OCI-LY7 (cell line): ENCODE data around the gene TTYH1. TPM values are rescaled to one million over a fixed set of nuclear protein-coding genes. Genes with fewer than 3 reads are reported as not detected.

Experiments used
- BruUV-seq: library from RNA; stranded (reverse); fragments of 400-500 nt; replicated peaks from 2 replicates; lab custom pipeline; 2021; lab: Mats Ljungman, UMichigan
- CTCF ChIA-PET: fragments of 300-600 bp; sonication (Branson Sonifier 250); formaldehyde crosslinking; loops from one replicate; lab custom pipeline; 2022; ENCODE audit warnings: antibody characterized with exemption; ENCODE audit not compliant: unreplicated experiment; lab: Charles Lee
- POLR2A ChIA-PET: fragments of 300-600 bp; sonication (Branson Sonifier 250); formaldehyde crosslinking; loops from one replicate; lab custom pipeline; 2022; ENCODE audit warnings: antibody characterized with exemption; lab: Charles Lee
- DNase-seq: peaks from one replicate; pipeline ENCODE4 v3.0.0-alpha.2; 2015; ENCODE audit warnings: low spot score
- H2AFZ ChIP-seq: fragments of 200-600 bp; sonication (generic), shearing (Covaris generic); 2 replicates; pipeline ENCODE4 v1.6.1; 2014; ENCODE audit warnings: mild to moderate bottlenecking, antibody characterized with exemption, low read length, moderate library complexity
- H3K27ac ChIP-seq: fragments of 200-600 bp; sonication (generic); 2 replicates; pipeline ENCODE4 v1.5.1; 2014; ENCODE audit warnings: mixed run types, low read depth, mild to moderate bottlenecking, moderate library complexity, low read length, inconsistent platforms; ENCODE audit not compliant: poor library complexity, severe bottlenecking
- H3K36me3 ChIP-seq: fragments of 200-600 bp; sonication (generic); 2 replicates; pipeline ENCODE4 v1.6.1; 2014; ENCODE audit warnings: mild to moderate bottlenecking, antibody characterized with exemption, low read length, moderate library complexity, mixed read lengths; ENCODE audit not compliant: insufficient read depth
- H3K4me1 ChIP-seq: fragments of 200-600 bp; sonication (generic); 2 replicates; pipeline ENCODE4 v1.5.1; 2014; ENCODE audit warnings: mild to moderate bottlenecking, low read length; ENCODE audit not compliant: insufficient read depth, poor library complexity, severe bottlenecking
- H3K4me2 ChIP-seq: fragments of 200-600 bp; sonication (generic); 2 replicates; pipeline ENCODE4 v1.6.1; 2014; ENCODE audit warnings: mild to moderate bottlenecking, low read length
- H3K4me3 ChIP-seq: fragments of 200-600 bp; sonication (generic); 2 replicates; pipeline ENCODE4 v1.5.1; 2014; ENCODE audit warnings: mild to moderate bottlenecking, low read depth, low read length; ENCODE audit not compliant: poor library complexity, severe bottlenecking
- H3K79me2 ChIP-seq: fragments of 200-600 bp; sonication (generic); 2 replicates; pipeline ENCODE4 v1.6.1; 2016; ENCODE audit warnings: low read depth, mild to moderate bottlenecking, low read length, moderate library complexity, mixed read lengths; ENCODE audit not compliant: insufficient read depth
- H3K9me2 ChIP-seq: fragments of 200-600 bp; sonication (generic); 2 replicates; pipeline ENCODE4 v1.6.1; 2016; ENCODE audit warnings: mild to moderate bottlenecking, low read length, mixed read lengths; ENCODE audit not compliant: insufficient read depth
- H3K9me3 ChIP-seq: fragments of 200-600 bp; sonication (generic); 2 replicates; pipeline ENCODE4 v1.6.1; 2014; ENCODE audit warnings: mild to moderate bottlenecking, mixed run types, low read length, mixed read lengths
- H4K20me1 ChIP-seq: fragments of 200-600 bp; sonication (generic); 2 replicates; pipeline ENCODE4 v1.6.1; 2014; ENCODE audit warnings: mild to moderate bottlenecking, antibody characterized with exemption, low read length, moderate library complexity, mixed read lengths; ENCODE audit not compliant: insufficient read depth
- CTCF ChIP-seq: fragments of 200-600 bp; sonication (generic); conservative IDR thresholded peaks from 2 replicates; pipeline ENCODE4 v1.5.1; 2014; ENCODE audit warnings: mild to moderate bottlenecking, antibody characterized with exemption, low read length, moderate library complexity, mixed read lengths
- EZH2phosphoT487 ChIP-seq: fragments of 200-600 bp; sonication (generic); IDR thresholded peaks from 2 replicates; pipeline ENCODE4 v1.6.1; 2018; ENCODE audit warnings: low read depth, borderline replicate concordance, mild to moderate bottlenecking, mixed run types, antibody characterized with exemption, low read length, moderate library complexity, mixed read lengths
- intact Hi-C: fragments of 100-400 bp; cut with micrococcal nuclease; formaldehyde crosslinking; loops from one replicate; pipeline ENCODE4 v1.10.0; 2022; ENCODE audit not compliant: unreplicated experiment
- total RNA-seq, 2 experiments: library from RNA; depleted of rRNA in 1 of 2; stranded (reverse); fragments of >200 nt in 1 of 2; shearing (Covaris generic) in 1 of 2; gene quantifications; 2 replicates each; pipeline ENCODE4 v1.2.3, GENCODE V29; 2014 to 2022

TTYH1 gene
- total RNA-seq, 2 experiments from 2014 or later: 0.53 TPM; not detected in 1

- H3K9me2 ChIP-seq: no peaks in the 10 kb centered on the region
- DNase-seq: no peak
- no peaks in the 10 kb centered on the region for H4K20me1 ChIP-seq
- no peaks in the 10 kb centered on the region for H3K79me2 ChIP-seq
- no peak overlapping the region for H3K4me3 ChIP-seq
- intact Hi-C loops: loop anchor here (1.0 kb wide), 1 partner anchor 198 kb away; no protein-coding TSS in a partner anchor
- no TSS peak for BruUV-seq
- no peak overlapping the region for H3K4me2 ChIP-seq
- ChIA-PET CTCF (no interaction called here), POLR2A (no interaction called here)
- H3K27ac ChIP-seq: no peak overlapping the region
- H3K36me3 ChIP-seq: no peaks in the 10 kb centered on the region
- H3K4me1 ChIP-seq: no peaks in the 10 kb centered on the region
- TF ChIP-seq CTCF (0 out of 2 replicates have a peak, but pooled peaks have one; percentile 29), EZH2phosphoT487 (no peak)
- no peak overlapping the region for H2AFZ ChIP-seq
- H3K9me3 ChIP-seq: no peaks in the 10 kb centered on the region
These were observed 62.4 kb downstream of the TTYH1 start for GRCh38 chr19:54477650-54478049.

- ChIA-PET POLR2A (no interaction called here), CTCF (interaction anchor here (0.6 kb wide), 1 partner anchor 314 kb away, joined by 3 read pairs; no protein-coding TSS in a partner anchor)
- Histone ChIP-seq H3K9me3 (no peaks in the 10 kb centered on the region), H3K4me1 (no peaks in the 10 kb centered on the region), H3K4me2 (no peak overlapping the region), H3K27ac (no peak overlapping the region), H3K79me2 (no peaks in the 10 kb centered on the region), H4K20me1 (no peaks in the 10 kb centered on the region), H2AFZ (no peak overlapping the region), H3K9me2 (no peaks in the 10 kb centered on the region), H3K36me3 (no peaks in the 10 kb centered on the region), H3K4me3 (no peak overlapping the region)
- peak; percentile 70 for DNase-seq
- BruUV-seq: no TSS peak
- intact Hi-C loops: loop anchor here (1.0 kb wide), 1 partner anchor 197 kb away; no protein-coding TSS in a partner anchor
- TF ChIP-seq CTCF: peak; percentile 81
- TF ChIP-seq EZH2phosphoT487: no peak
These were observed 63.5 kb downstream of the TTYH1 start for GRCh38 chr19:54478677-54479266.

- intact Hi-C loops: no loop called here
- H3K4me2 ChIP-seq: no peak overlapping the region
- no peak for DNase-seq
- CTCF ChIA-PET: no interaction called here
- no peak overlapping the region for H3K4me3 ChIP-seq
- H3K4me1 ChIP-seq: no peaks in the 10 kb centered on the region
- TF ChIP-seq EZH2phosphoT487 (no peak), CTCF (no peak)
- no TSS peak for BruUV-seq
- H2AFZ ChIP-seq: no peak overlapping the region
- no peaks in the 10 kb centered on the region for H3K36me3 ChIP-seq
- no peaks in the 10 kb centered on the region for H3K79me2 ChIP-seq
- H3K9me2 ChIP-seq: no peaks in the 10 kb centered on the region
- no peak overlapping the region for H3K27ac ChIP-seq
- no peaks in the 10 kb centered on the region; the same call in 1 of the 2 replicates for H4K20me1 ChIP-seq
- H3K9me3 ChIP-seq: no peaks in the 10 kb centered on the region
- POLR2A ChIA-PET: no interaction called here
These were observed 64.8 kb downstream of the TTYH1 start for GRCh38 chr19:54480051-54480450.
